Naive thymus-derived CD8-positive, alpha-beta T cell (primary cell): Measurements from ENCODE around the gene SOX5. TPM values are rescaled to one million over a fixed set of nuclear protein-coding genes. Genes with fewer than 3 reads are reported as not detected.

ENCODE experiments used
- ATAC-seq, 2 donors: fragments of 150-1000 bp; cut with Tn5 transposase in 1 of 2; sonication (Bioruptor Pico), chemical (Tn5 transposase) in 1 of 2; 1 replicate in 1 of 2; 2 replicates in 1 of 2; pipeline ENCODE4 v1.10.0; 2021; ENCODE audit warnings: mild to moderate bottlenecking in 2 of 2, moderate library complexity in 2 of 2
- POLR2A ChIA-PET: fragments of 350-600 bp; sonication (Branson Sonifier 250); formaldehyde crosslinking; loops from one replicate; lab custom pipeline; 2021; ENCODE audit warnings: antibody characterized with exemption; lab: Charles Lee
- DNase-seq, 10 donors: peaks; one replicate each; pipeline versions ENCODE4 v3.0.0 to v3.0.0-alpha.2; 2020 to 2022
- H3K27ac Mint-ChIP-seq, 10 donors: one replicate each; pipeline ENCODE4 v1.8.0; 2020 to 2022; ENCODE audit warnings: mild to moderate bottlenecking in 10 of 10, mixed read lengths in 10 of 10, moderate library complexity in 4 of 10, inconsistent platforms in 1 of 10
- H3K27me3 Mint-ChIP-seq, 5 donors: one replicate each; pipeline ENCODE4 v1.8.0; 2021 to 2022; ENCODE audit warnings: mixed read lengths in 5 of 5
- H3K36me3 Mint-ChIP-seq, 3 donors: one replicate each; pipeline ENCODE4 v1.8.0; 2020 to 2022; ENCODE audit warnings: mixed read lengths in 3 of 3, mild to moderate bottlenecking in 2 of 3, inconsistent platforms in 1 of 3
- H3K4me1 Mint-ChIP-seq, 4 donors: one replicate each; pipeline ENCODE4 v1.8.0; 2021 to 2022; ENCODE audit warnings: mixed read lengths in 4 of 4
- H3K4me3 Mint-ChIP-seq, 10 donors: one replicate each; pipeline ENCODE4 v1.8.0; 2020 to 2022; ENCODE audit warnings: mild to moderate bottlenecking in 10 of 10, mixed read lengths in 10 of 10, moderate library complexity in 6 of 10, inconsistent platforms in 1 of 10
- H3K9me3 Mint-ChIP-seq, 9 donors: one replicate each; pipeline ENCODE4 v1.8.0; 2020 to 2022; ENCODE audit warnings: mixed read lengths in 9 of 9, mild to moderate bottlenecking in 3 of 9, inconsistent platforms in 1 of 9, moderate library complexity in 1 of 9
- polyA plus RNA-seq, 3 donors: library from polyadenylated mRNA; unstranded; fragments of 300-500 nt; fragmentation: Illumina TruSeq; gene quantifications; one replicate each; pipeline ENCODE4 v1.2.3, GENCODE V29; 2021
- total RNA-seq, 8 experiments: library from RNA in 2 of 8; stranded (reverse) in 2 of 8; gene quantifications; one replicate each; pipeline ENCODE4 v1.2.3 and lab custom pipeline; 2021 to 2026

The SOX5 gene
- total and polyA plus RNA-seq, 5 experiments from 2014 or later: not detected

DNA sequence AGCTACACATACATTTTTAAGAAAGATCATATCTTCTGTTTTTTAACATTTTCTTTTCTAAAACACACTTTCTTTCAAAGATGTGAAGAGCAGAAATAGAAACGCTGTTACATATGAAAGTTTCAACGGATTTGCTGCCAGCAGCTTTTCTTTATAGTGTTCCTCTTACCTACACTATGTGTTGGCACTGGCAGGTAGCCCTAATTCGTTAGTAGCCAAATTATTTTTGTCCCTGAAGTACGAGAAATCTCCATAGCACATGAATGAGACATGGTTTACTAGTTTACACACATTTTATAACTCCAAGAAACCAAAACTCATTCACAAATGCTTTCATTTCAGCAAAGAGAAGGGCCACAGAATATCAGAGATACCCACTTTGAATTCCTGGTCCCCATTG lies 6.6 kb downstream of the SOX5 start:
- no peaks in the 10 kb centered on the region for H3K4me1 Mint-ChIP-seq
- H3K36me3 Mint-ChIP-seq: no peaks in the 10 kb centered on the region
- peaks cover 0 to 3% (median 0%) of the 10 kb centered on the region in 9 donors for H3K9me3 Mint-ChIP-seq
- ATAC-seq (no peak), DNase-seq (no peak)
- peaks cover 0 to 1% (median 0%) of the 10 kb centered on the region in 5 donors for H3K27me3 Mint-ChIP-seq
- POLR2A ChIA-PET: no interaction called here
- H3K27ac Mint-ChIP-seq: no peak overlapping the region
- H3K4me3 Mint-ChIP-seq: no peak overlapping the region

DNA sequence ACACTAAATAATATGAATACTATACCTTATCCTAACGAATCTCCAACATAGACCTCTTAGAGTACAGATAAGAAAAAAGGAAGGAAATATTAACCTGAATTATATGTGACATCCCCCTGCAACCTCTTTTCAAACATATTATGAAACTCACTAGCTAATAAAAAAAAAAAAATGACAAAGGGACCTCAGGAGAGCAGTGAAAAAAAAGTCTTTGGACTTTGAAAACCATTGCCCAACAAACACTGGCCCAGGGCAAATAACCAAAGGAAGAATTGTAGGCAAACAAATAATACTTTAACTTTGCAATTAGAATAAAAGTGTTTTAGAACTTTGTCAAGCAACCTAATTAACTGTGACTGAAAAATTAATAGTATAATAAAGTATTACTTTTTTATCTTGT lies 7.7 kb downstream of the SOX5 start:
- H3K27me3 Mint-ChIP-seq: no peaks in the 10 kb centered on the region

DNA sequence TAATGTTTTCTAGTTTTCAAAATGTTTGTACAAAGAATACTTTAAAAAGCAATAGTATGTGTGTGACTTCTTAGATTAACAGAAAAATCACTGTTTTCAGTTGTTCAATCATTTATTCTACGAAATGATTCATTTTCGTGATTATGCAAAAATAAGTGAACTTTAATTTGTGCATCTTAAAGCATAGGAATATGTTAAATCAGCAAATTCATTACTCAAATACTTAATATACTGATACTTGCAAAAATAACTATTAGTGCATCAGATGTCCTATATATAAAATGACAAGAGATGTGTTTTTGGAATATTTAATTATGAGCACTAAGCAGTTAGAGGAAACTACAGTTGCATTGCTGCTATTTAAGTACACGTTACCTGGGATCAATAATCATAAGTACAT lies 11.0 kb downstream of the SOX5 start:
- ATAC-seq: no peak
- no peaks in the 10 kb centered on the region for H3K36me3 Mint-ChIP-seq
- H3K27ac Mint-ChIP-seq: no peak overlapping the region
- no peaks in the 10 kb centered on the region for H3K4me1 Mint-ChIP-seq
- POLR2A ChIA-PET: no interaction called here
- no peaks in the 10 kb centered on the region for H3K27me3 Mint-ChIP-seq
- H3K4me3 Mint-ChIP-seq: no peak overlapping the region
- DNase-seq: no peak
- peaks cover 0 to 6% (median 0%) of the 10 kb centered on the region in 9 donors for H3K9me3 Mint-ChIP-seq

More for the DNA sequence above, 7.7 kb downstream of the SOX5 start:
- Mint-ChIP-seq H3K36me3 (no peaks in the 10 kb centered on the region), H3K9me3 (peaks cover 0 to 6% (median 0%) of the 10 kb centered on the region in 9 donors), H3K4me1 (no peaks in the 10 kb centered on the region), H3K27ac (no peak overlapping the region), H3K4me3 (no peak overlapping the region)
- POLR2A ChIA-PET: no interaction called here
- DNase-seq: no peak
- ATAC-seq: no peak

DNA sequence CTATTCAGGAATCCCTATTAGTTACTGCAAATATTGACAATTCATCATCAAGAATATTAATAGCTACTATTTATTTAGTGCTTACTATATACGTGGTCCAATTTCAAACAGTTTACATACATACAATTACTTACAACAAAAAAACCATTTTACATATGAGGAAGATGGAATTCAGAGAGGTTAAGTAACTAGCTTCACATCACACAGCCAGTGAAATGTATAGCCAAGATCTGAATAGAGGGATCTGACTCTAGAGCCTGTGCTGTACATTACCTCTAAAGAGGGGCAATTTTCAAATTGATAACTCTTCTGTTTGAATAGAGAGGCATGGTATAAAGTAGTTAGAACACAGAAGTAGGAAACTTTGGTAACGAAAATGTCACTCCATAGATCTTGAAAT lies 18.3 kb downstream of the SOX5 start:
- no peak for ATAC-seq
- Mint-ChIP-seq H3K4me3 (no peak overlapping the region), H3K27ac (no peak overlapping the region), H3K27me3 (no peaks in the 10 kb centered on the region), H3K4me1 (no peaks in the 10 kb centered on the region), H3K9me3 (peaks cover 0 to 4% (median 0%) of the 10 kb centered on the region in 9 donors), H3K36me3 (no peaks in the 10 kb centered on the region)
- no peak for DNase-seq
- POLR2A ChIA-PET: no interaction called here

DNA sequence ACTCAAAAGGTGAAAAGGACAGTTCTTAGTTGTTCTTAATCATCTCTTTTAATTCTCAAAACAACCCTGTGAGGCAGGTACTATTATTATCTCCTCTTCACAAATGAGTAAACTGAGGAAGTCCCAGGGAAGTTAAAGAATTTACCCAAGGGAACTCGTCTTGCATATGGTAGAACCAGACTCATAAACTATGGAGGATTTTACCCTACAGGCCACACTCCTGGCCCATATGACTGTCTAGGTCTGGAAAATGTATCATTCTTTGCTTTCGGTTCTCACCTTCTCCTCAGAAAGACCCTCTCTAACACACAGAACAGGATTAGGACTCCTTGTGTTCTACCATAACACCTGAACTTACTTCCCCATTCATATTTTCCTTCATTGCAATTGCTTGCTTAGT lies 18.9 kb downstream of the SOX5 start:
- DNase-seq (no peak), ATAC-seq (no peak)
- H3K27ac Mint-ChIP-seq: no peak overlapping the region
- H3K4me3 Mint-ChIP-seq: no peak overlapping the region
- H3K4me1 Mint-ChIP-seq: no peaks in the 10 kb centered on the region
- H3K9me3 Mint-ChIP-seq: peaks cover 0 to 4% (median 0%) of the 10 kb centered on the region in 9 donors
- POLR2A ChIA-PET: no interaction called here
- H3K27me3 Mint-ChIP-seq: no peaks in the 10 kb centered on the region
- no peaks in the 10 kb centered on the region for H3K36me3 Mint-ChIP-seq

DNA sequence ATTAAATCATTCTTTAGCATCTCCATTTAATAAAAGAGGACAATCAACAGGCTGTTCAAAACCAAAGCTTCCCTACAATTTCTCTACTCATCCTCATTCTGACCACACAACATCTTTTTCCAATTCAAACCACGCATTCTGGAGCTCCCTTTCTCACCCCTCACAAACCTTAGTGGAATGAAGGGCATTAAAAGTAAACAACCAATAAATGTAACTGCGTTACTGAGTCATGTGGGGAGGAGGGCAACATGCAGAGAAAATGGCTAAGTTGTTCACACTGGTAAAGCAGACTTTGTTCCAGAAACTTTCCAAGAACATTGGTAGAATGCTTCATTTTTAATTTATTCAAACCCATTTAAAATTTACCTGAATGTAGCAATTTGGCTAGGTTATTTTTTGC lies 19.6 kb downstream of the SOX5 start:
- no peak overlapping the region for H3K4me3 Mint-ChIP-seq
- H3K9me3 Mint-ChIP-seq: peaks cover 0 to 4% (median 0%) of the 10 kb centered on the region in 9 donors
- no peaks in the 10 kb centered on the region for H3K27me3 Mint-ChIP-seq
- POLR2A ChIA-PET: interaction anchor here (0.7 kb wide), 1 partner anchor 159 kb away, joined by 3 read pairs; no protein-coding TSS in a partner anchor
- no peak overlapping the region for H3K27ac Mint-ChIP-seq
- DNase-seq: no peak
- no peaks in the 10 kb centered on the region for H3K4me1 Mint-ChIP-seq
- no peak for ATAC-seq
- H3K36me3 Mint-ChIP-seq: no peaks in the 10 kb centered on the region

DNA sequence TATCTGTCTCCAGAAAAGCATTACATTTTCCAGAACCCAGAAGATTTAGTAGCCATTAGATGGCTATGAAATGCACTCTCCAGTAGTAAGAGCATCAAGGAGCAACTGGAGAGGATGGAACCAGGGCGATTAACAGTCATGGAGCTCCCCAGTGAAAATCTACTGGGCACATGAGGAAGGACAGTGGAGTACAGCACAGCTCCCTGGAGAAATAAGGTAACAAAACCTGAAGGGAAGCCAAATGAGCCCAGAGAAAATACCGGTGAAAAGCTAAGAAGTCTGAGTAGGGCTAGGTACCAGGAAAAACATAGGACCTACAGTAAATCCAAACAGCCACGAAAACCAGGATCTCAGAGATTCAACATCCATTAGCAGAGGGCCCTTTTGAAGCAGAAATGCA lies 21.6 kb downstream of the SOX5 start:
- peaks cover 0 to 4% (median 0%) of the 10 kb centered on the region in 9 donors for H3K9me3 Mint-ChIP-seq
- no peak overlapping the region for H3K27ac Mint-ChIP-seq
- peak overlapping the region in 1 of 10 donors; percentile 16 for H3K4me3 Mint-ChIP-seq
- no peaks in the 10 kb centered on the region for H3K27me3 Mint-ChIP-seq
- H3K36me3 Mint-ChIP-seq: no peaks in the 10 kb centered on the region
- no peaks in the 10 kb centered on the region for H3K4me1 Mint-ChIP-seq
- POLR2A ChIA-PET: no interaction called here
- ATAC-seq (no peak), DNase-seq (no peak)

DNA sequence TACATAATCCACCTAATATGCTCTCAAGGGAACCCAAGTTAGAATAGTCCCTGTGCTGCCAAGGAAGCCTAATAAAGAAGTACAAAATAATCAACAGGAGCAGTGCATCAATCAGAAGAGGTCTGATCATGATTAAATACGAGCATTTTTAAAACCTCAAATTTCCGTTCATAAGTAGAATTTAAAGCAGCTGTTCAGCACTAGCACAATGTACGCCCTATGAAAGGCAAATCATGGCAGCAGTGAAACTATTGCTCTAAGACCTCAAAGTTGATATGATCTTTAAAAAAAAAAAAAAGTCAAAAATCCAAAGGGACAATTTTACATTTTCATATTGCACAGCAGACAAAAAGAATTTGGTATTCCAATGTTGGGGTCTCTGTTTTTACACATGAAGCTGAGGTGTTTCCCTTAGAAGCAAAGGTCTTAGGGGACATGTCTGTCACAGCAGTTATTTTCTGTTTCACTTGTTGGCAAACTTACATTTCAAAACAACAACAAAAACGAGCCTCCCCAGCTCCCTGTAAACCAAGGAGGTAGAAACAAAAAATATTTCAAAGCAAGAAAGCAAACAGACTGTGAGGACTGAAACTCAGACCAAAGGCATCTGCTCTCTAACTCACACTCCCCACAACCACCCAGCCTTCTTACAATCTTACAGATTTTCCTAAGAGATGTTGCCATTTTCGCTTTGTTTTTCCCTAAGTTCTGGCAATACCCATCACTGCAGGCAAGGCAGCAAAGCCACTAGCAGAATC lies 28.2 kb downstream of the SOX5 start:
- Mint-ChIP-seq H3K36me3 (no peaks in the 10 kb centered on the region), H3K27me3 (no peaks in the 10 kb centered on the region), H3K4me3 (no peak overlapping the region), H3K9me3 (peaks cover 0 to 11% (median 0%) of the 10 kb centered on the region in 9 donors), H3K4me1 (no peaks in the 10 kb centered on the region), H3K27ac (no peak overlapping the region)
- DNase-seq (no peak), ATAC-seq (no peak)
- POLR2A ChIA-PET: no interaction called here

DNA sequence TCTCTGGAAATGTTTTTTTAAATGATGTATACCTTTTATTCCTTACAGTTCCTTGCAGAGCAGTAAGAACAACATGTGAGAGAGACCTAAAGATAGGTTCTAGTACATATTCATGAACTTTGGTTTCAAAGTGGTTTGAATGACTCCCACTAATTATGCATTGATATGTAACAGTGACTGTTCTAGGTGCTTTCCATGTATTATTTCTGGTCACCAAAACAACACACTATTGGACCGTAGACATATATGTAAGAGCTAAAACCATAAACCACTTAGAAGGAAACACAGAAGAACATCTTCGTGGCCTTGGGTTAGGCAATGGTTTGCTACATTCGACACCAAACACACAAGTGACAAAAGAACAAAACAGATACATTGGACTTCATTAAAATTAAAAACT lies 37.9 kb downstream of the SOX5 start:
- Mint-ChIP-seq H3K4me1 (no peaks in the 10 kb centered on the region), H3K36me3 (no peaks in the 10 kb centered on the region), H3K9me3 (peaks cover 0 to 21% (median 2%) of the 10 kb centered on the region in 9 donors), H3K4me3 (no peak overlapping the region), H3K27ac (no peak overlapping the region), H3K27me3 (peaks cover 0 to 4% (median 0%) of the 10 kb centered on the region in 5 donors)
- DNase-seq: no peak
- ATAC-seq: no peak
- POLR2A ChIA-PET: no interaction called here

DNA sequence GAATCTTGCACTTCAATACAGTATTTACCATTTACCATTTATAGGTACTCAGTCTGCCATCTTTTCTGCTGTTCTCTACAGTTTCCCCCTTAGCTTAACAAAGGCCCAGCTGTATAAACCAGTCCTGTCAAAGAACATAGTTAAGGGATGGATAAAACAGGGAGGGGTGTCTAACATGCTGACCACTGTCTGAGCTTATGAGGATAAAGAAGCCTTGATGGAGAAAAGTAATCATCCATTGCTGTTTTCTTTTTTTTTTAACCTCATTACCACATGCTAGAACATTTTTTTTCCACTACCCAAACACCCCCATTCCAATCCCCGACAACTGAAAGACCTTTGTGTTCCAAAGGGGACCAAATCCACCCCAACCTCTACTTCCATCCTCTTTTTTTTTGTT lies 39.9 kb downstream of the SOX5 start:
- no peaks in the 10 kb centered on the region for H3K4me1 Mint-ChIP-seq
- H3K4me3 Mint-ChIP-seq: no peak overlapping the region
- no peak for ATAC-seq
- POLR2A ChIA-PET: no interaction called here
- H3K9me3 Mint-ChIP-seq: peaks cover 0 to 21% (median 2%) of the 10 kb centered on the region in 9 donors
- DNase-seq: no peak
- H3K27me3 Mint-ChIP-seq: peaks cover 0 to 4% (median 0%) of the 10 kb centered on the region in 5 donors
- H3K27ac Mint-ChIP-seq: no peak overlapping the region
- H3K36me3 Mint-ChIP-seq: no peaks in the 10 kb centered on the region

DNA sequence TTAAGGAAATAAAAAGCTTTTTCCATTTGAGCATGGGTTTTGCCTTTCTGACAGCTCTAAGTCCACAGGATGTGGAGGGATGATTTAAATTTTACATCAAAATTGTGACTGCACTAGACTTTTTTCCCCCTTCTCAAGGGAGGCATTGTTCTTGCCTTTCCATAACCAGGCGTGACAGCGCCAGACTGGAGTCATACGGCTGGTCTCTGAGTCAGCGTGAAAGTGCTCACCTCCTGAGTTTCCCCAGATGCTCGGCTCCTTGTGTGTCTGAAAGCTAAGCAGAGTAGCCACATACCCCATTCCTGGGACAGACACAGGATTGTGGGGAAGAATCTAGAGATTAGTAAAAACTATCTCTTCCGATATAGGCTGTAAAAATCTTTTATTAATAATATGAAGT lies 43.1 kb downstream of the SOX5 start:
- Mint-ChIP-seq H3K4me3 (no peak overlapping the region), H3K27ac (no peak overlapping the region), H3K36me3 (no peaks in the 10 kb centered on the region), H3K4me1 (no peaks in the 10 kb centered on the region), H3K27me3 (peaks cover 0 to 4% (median 0%) of the 10 kb centered on the region in 5 donors), H3K9me3 (peaks cover 0 to 22% (median 2%) of the 10 kb centered on the region in 9 donors)
- DNase-seq (no peak), ATAC-seq (no peak)
- POLR2A ChIA-PET: no interaction called here

DNA sequence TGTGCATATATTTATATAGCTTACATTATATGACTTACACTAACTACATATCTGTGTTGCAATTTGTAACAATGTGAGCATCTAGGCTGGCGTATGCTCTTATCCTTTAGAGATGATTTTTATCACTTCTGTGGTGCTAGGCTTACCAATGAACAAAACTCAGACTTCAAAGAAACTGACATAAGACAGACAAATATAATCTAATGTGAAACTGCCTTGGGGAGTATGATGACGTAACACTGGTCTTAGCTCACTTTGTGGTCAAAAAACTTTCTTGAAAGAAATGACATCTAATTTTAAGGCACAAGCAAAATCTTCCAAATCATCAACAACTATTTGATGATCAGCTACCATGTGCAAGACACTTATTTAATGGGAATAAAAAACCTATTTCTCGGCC lies 50.0 kb downstream of the SOX5 start:
- no peaks in the 10 kb centered on the region for H3K27me3 Mint-ChIP-seq
- H3K4me3 Mint-ChIP-seq: no peak overlapping the region
- DNase-seq: no peak
- POLR2A ChIA-PET: no interaction called here
- H3K36me3 Mint-ChIP-seq: no peaks in the 10 kb centered on the region
- ATAC-seq: no peak
- H3K27ac Mint-ChIP-seq: no peak overlapping the region
- H3K4me1 Mint-ChIP-seq: no peaks in the 10 kb centered on the region
- peaks cover 0 to 8% (median 3%) of the 10 kb centered on the region in 9 donors for H3K9me3 Mint-ChIP-seq

DNA sequence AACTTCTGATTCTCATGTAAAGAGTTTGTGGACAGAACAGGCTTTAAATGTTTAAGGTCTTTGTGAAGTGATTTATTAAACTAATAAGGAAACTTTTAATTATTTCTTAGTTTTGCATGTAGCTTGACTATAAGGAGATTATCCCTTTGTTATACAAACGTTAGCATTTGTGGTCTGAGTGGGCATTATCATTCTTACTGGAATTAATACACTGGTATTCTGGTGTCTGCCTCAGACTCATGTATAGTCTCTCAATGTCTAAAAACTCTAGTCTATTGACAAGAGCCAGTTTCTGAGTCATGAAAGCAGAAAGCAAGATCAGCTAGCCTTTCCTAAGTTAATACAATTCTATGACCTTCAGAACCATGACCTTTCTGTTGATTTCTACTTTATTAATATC lies 51.3 kb downstream of the SOX5 start:
- Mint-ChIP-seq H3K4me3 (no peak overlapping the region), H3K9me3 (peaks cover 0 to 12% (median 3%) of the 10 kb centered on the region in 9 donors), H3K36me3 (no peaks in the 10 kb centered on the region), H3K4me1 (no peaks in the 10 kb centered on the region), H3K27me3 (no peaks in the 10 kb centered on the region), H3K27ac (no peak overlapping the region)
- no peak for ATAC-seq
- POLR2A ChIA-PET: no interaction called here
- DNase-seq: no peak

DNA sequence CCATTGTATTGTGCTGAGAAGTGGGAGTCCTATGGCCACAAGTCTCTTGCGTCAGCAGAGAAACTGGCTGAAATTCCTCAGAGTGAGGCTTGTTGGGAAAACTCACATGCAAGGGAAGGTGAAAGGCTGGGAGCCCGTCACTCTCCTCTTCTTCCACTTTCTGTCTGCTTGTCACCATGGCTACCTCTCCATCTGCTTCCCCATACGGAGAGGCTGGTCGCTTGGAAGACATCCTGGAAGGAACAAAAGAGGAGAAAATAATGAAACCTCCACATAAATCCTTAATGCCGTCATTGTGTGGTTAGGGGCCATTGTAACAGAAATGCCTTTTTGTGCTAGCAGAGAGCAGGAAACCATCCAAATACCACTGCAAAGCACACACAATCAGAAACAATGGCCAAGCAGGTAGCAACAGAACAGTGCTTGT lies 53.7 kb downstream of the SOX5 start:
- Mint-ChIP-seq H3K4me3 (no peak overlapping the region), H3K27me3 (no peaks in the 10 kb centered on the region), H3K36me3 (no peaks in the 10 kb centered on the region), H3K9me3 (peaks cover 0 to 8% (median 0%) of the 10 kb centered on the region in 9 donors), H3K27ac (no peak overlapping the region), H3K4me1 (no peaks in the 10 kb centered on the region)
- no peak for ATAC-seq
- POLR2A ChIA-PET: no interaction called here
- DNase-seq: no peak
